SK-N-SH (cell line): ENCODE measurements around the gene FKBP9.
"Not testable (repeated sequence)": the region's sequence is repeated elsewhere in the genome, so short reads cannot be mapped to it uniquely, and the experiment has no call there.

Experiments
- EZH2phosphoT487 ChIP-seq: fragments of 200-600 bp; sonication (generic); IDR thresholded peaks from 2 replicates; pipeline ENCODE4 v1.6.1; 2017; ENCODE audit warnings: low read depth, mixed run types, mild to moderate bottlenecking, antibody characterized with exemption, moderate library complexity, borderline replicate concordance
- GATA2 ChIP-seq: sonication (generic); formaldehyde crosslinking; IDR thresholded peaks from 2 replicates; pipeline ENCODE4 v1.5.0; 2020; ENCODE audit warnings: mild to moderate bottlenecking, missing genetic modification reagents
- MXI1 ChIP-seq: IDR thresholded peaks from 2 replicates; pipeline ENCODE4 v1.6.1; 2012; ENCODE audit warnings: mild to moderate bottlenecking, low read depth, low read length, improper control_type of control experiment
- REST ChIP-seq: IDR thresholded peaks from 2 replicates; pipeline ENCODE4 v1.6.1; 2012; ENCODE audit warnings: mild to moderate bottlenecking, low read depth, low read length, moderate library complexity
- RFX5 ChIP-seq: IDR thresholded peaks from 2 replicates; pipeline ENCODE4 v1.6.1; 2012; ENCODE audit warnings: mild to moderate bottlenecking, improper control_type of control experiment, low read length
- SIN3A ChIP-seq: IDR thresholded peaks from 2 replicates; pipeline ENCODE4 v1.6.1; 2012; ENCODE audit warnings: low read depth, mild to moderate bottlenecking, low read length, moderate library complexity, borderline replicate concordance
- TAF1 ChIP-seq: IDR thresholded peaks from 2 replicates; pipeline ENCODE4 v1.6.1; 2012; ENCODE audit warnings: low read depth, mild to moderate bottlenecking, low read length, moderate library complexity, borderline replicate concordance
- TF ChIP-seq, protein P1 (sequence below): fragments of 200-600 bp; sonication (generic); IDR thresholded peaks from 2 replicates; pipeline ENCODE4 v1.6.1; 2017; ENCODE audit warnings: antibody characterized with exemption, mild to moderate bottlenecking, moderate library complexity
- TF ChIP-seq, protein P2 (sequence below): IDR thresholded peaks from 2 replicates; pipeline ENCODE4 v1.4.0; 2012; ENCODE audit warnings: low read depth, borderline replicate concordance
- TF ChIP-seq, protein P3 (sequence below): fragments of 150-350 bp; IDR thresholded peaks from 2 replicates; pipeline ENCODE4 v1.6.1; 2017; ENCODE audit warnings: antibody characterized with exemption, low read length, low read depth, borderline replicate concordance

GRCh38 chr7:32991068-32991585 is 33.9 kb downstream of the FKBP9 start:
- TF ChIP-seq, protein P1, sequence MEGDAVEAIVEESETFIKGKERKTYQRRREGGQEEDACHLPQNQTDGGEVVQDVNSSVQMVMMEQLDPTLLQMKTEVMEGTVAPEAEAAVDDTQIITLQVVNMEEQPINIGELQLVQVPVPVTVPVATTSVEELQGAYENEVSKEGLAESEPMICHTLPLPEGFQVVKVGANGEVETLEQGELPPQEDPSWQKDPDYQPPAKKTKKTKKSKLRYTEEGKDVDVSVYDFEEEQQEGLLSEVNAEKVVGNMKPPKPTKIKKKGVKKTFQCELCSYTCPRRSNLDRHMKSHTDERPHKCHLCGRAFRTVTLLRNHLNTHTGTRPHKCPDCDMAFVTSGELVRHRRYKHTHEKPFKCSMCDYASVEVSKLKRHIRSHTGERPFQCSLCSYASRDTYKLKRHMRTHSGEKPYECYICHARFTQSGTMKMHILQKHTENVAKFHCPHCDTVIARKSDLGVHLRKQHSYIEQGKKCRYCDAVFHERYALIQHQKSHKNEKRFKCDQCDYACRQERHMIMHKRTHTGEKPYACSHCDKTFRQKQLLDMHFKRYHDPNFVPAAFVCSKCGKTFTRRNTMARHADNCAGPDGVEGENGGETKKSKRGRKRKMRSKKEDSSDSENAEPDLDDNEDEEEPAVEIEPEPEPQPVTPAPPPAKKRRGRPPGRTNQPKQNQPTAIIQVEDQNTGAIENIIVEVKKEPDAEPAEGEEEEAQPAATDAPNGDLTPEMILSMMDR = not testable (repeated sequence)
- TF ChIP-seq RFX5; EZH2phosphoT487; TAF1; MXI1; GATA2 (CRISPR knock-in tag); SIN3A: not testable (repeated sequence)
- 0 out of 2 replicates have a peak, but pooled peaks have one; percentile 20 for TF ChIP-seq REST
- TF ChIP-seq, protein P2, sequence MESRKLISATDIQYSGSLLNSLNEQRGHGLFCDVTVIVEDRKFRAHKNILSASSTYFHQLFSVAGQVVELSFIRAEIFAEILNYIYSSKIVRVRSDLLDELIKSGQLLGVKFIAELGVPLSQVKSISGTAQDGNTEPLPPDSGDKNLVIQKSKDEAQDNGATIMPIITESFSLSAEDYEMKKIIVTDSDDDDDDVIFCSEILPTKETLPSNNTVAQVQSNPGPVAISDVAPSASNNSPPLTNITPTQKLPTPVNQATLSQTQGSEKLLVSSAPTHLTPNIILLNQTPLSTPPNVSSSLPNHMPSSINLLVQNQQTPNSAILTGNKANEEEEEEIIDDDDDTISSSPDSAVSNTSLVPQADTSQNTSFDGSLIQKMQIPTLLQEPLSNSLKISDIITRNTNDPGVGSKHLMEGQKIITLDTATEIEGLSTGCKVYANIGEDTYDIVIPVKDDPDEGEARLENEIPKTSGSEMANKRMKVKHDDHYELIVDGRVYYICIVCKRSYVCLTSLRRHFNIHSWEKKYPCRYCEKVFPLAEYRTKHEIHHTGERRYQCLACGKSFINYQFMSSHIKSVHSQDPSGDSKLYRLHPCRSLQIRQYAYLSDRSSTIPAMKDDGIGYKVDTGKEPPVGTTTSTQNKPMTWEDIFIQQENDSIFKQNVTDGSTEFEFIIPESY = not testable (repeated sequence)
- TF ChIP-seq, protein P3, sequence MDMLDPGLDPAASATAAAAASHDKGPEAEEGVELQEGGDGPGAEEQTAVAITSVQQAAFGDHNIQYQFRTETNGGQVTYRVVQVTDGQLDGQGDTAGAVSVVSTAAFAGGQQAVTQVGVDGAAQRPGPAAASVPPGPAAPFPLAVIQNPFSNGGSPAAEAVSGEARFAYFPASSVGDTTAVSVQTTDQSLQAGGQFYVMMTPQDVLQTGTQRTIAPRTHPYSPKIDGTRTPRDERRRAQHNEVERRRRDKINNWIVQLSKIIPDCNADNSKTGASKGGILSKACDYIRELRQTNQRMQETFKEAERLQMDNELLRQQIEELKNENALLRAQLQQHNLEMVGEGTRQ = not testable (repeated sequence)
